Tibial nerve (tissue), 4 donors: Measurements from ENCODE around the gene PRIM2. TPM values are rescaled to one million over a fixed set of nuclear protein-coding genes. Genes with fewer than 3 reads are reported as not detected.
"Not testable (repeated sequence)": the region's sequence is repeated elsewhere in the genome, so short reads cannot be mapped to it uniquely, and the experiment has no call there.

Experiments
- DNase-seq, 2 donors: peaks; one replicate each; pipeline ENCODE4 v3.0.0-alpha.2; 2019; ENCODE audit warnings: low spot score in 2 of 2
- H3K27ac ChIP-seq, 4 donors: fragments of 200-600 bp; sonication (generic) in 3 of 4; one replicate each; pipeline ENCODE4 v1.5.1; 2017 to 2019; ENCODE audit warnings: mild to moderate bottlenecking in 1 of 4
- H3K27me3 ChIP-seq, 2 donors: fragments of 200-600 bp; sonication (generic) in 1 of 2; one replicate each; pipeline versions ENCODE4 v1.5.1 to v1.6.0; 2017 to 2019
- H3K36me3 ChIP-seq, 3 donors: fragments of 200-600 bp; sonication (generic); one replicate each; pipeline ENCODE4 v1.5.1; 2018 to 2019
- H3K4me1 ChIP-seq, 4 donors: fragments of 200-600 bp; sonication (generic) in 3 of 4; one replicate each; pipeline ENCODE4 v1.5.1; 2017 to 2019
- H3K4me3 ChIP-seq, 4 donors: fragments of 200-600 bp; sonication (generic) in 3 of 4; one replicate each; pipeline ENCODE4 v1.5.1; 2017 to 2019; ENCODE audit warnings: mild to moderate bottlenecking in 1 of 4, moderate library complexity in 1 of 4
- H3K9me3 ChIP-seq, 4 donors: fragments of 200-600 bp; sonication (generic) in 3 of 4; one replicate each; pipeline ENCODE4 v1.5.1; 2017 to 2019
- WGBS, 2 donors: methylation state at CpG; one replicate each; pipeline ENCODE4 v1.1.5; 2018; 5-methylcytosine and 5-hydroxymethylcytosine counted together
- total RNA-seq, 4 donors: library from RNA; depleted of rRNA; stranded (reverse); fragments of >200 nt; gene quantifications; one replicate each; pipeline ENCODE4 v1.1.0, GENCODE V29; 2016

The PRIM2 gene
- total RNA-seq, 4 donors from 2014 or later, result 8.4 to 12.9 (median 10.0) TPM

- H3K27ac ChIP-seq, DNase-seq, H3K36me3 ChIP-seq, H3K4me3 ChIP-seq, H3K4me1 ChIP-seq, H3K27me3 ChIP-seq, H3K9me3 ChIP-seq: not testable (repeated sequence)
- WGBS, 2 donors, result 95 to 100% methylated on average over 2 of the region's 2 CpGs
These were observed 178.8 kb downstream of the PRIM2 start for GRCh38 chr6:57496251-57496650.

- not testable (repeated sequence) for H3K36me3 ChIP-seq, DNase-seq, H3K4me1 ChIP-seq, H3K9me3 ChIP-seq, H3K27ac ChIP-seq, H3K4me3 ChIP-seq, H3K27me3 ChIP-seq
- WGBS, 2 donors, result 53 to 66% methylated on average over 4 of the region's 4 CpGs
These were observed 183.1 kb downstream of the PRIM2 start for GRCh38 chr6:57500368-57501021.

GRCh38 chr6:57502387-57502786 is 185.0 kb downstream of the PRIM2 start:
- not testable (repeated sequence) for H3K4me1 ChIP-seq, H3K27me3 ChIP-seq, H3K4me3 ChIP-seq, H3K9me3 ChIP-seq, H3K36me3 ChIP-seq, DNase-seq, H3K27ac ChIP-seq
- 95 to 97% methylated on average over 10 of the region's 10 CpGs for WGBS, 2 donors

DNA sequence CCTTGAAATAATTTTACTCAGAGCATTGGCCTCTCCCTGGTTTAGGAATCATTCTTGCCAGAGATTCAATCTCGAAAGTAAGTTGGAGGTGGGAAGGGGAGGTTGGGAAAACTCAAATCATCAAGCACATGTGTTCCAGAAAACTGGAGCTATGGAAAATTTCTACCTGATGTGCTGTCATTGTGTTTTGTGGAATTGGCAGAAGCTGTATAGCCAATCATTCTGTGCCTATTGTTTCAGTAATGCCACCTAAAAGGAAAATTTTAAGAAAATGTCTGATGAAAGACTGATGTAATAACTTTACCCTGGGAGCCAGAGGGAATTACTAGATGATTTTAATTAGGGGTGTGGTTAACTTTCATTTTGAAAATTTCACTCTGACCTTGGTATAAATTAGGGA is 187.8 kb downstream of the PRIM2 start:
- H3K27me3 ChIP-seq, H3K27ac ChIP-seq, DNase-seq, H3K36me3 ChIP-seq, H3K4me1 ChIP-seq, H3K4me3 ChIP-seq, H3K9me3 ChIP-seq: not testable (repeated sequence)
- 59 to 82% methylated on average over 1 of the region's 1 CpG for WGBS, 2 donors

- not testable (repeated sequence) for H3K27me3 ChIP-seq, H3K36me3 ChIP-seq, H3K4me3 ChIP-seq, DNase-seq, H3K27ac ChIP-seq, H3K9me3 ChIP-seq, H3K4me1 ChIP-seq
- 79 to 82% methylated on average over 4 of the region's 4 CpGs for WGBS, 2 donors
These were observed 193.0 kb downstream of the PRIM2 start for GRCh38 chr6:57510390-57510789.

- H3K4me3 ChIP-seq, H3K9me3 ChIP-seq, DNase-seq, H3K4me1 ChIP-seq, H3K27ac ChIP-seq, H3K36me3 ChIP-seq, H3K27me3 ChIP-seq: not testable (repeated sequence)
- 86 to 91% methylated on average over 1 of the region's 1 CpG for WGBS, 2 donors
These were observed 197.7 kb downstream of the PRIM2 start for GRCh38 chr6:57515171-57515570.

- H3K9me3 ChIP-seq, H3K36me3 ChIP-seq, H3K4me1 ChIP-seq, DNase-seq, H3K27me3 ChIP-seq, H3K4me3 ChIP-seq, H3K27ac ChIP-seq: not testable (repeated sequence)
- 74 to 79% methylated on average over 1 of the region's 3 CpGs for WGBS, 2 donors
These were observed 198.4 kb downstream of the PRIM2 start for GRCh38 chr6:57515845-57516244.

DNA sequence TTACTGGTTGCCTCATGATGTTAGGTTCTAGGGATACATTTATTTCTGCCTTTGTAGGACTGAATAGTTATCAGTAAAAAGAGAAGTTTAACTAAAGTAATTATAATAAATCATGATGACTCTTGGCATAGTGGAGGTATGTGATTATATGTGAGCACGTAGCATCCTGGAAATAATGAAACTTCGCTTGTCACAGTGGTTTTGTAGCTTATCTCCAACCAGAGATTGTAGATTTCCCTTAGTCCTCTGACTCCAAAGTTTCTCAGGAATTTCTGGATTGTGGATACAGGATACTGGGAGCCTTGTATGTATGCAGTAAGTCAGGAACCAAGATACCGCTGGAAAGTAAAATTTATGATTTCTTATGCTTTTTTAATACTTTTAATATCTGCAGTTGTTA is 199.3 kb downstream of the PRIM2 start:
- not testable (repeated sequence) for H3K27me3 ChIP-seq, H3K4me1 ChIP-seq, H3K36me3 ChIP-seq, H3K9me3 ChIP-seq, H3K4me3 ChIP-seq, H3K27ac ChIP-seq, DNase-seq
- 92% methylated on average over 3 of the region's 3 CpGs for WGBS, 2 donors

DNA sequence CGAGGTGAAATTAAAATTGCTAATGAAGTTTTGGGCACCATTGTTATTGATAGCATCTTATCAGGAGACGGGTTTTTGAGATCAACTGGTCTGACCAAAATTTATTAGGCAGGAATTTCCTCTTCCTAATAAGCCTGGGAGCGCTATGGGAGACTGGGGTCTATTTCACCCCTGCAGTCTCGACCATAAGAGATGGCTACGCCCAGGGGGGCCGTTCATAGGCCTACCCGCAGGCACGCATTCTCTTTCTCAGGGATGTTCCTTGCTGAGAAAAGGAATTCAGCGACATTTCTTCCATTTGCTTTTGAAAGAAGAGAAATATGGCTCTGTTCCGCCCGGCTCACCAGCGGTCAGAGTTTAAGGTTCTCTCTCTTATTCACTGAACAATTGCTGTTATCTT is 201.8 kb downstream of the PRIM2 start:
- not testable (repeated sequence) for DNase-seq, H3K36me3 ChIP-seq, H3K27me3 ChIP-seq, H3K4me3 ChIP-seq, H3K9me3 ChIP-seq, H3K4me1 ChIP-seq, H3K27ac ChIP-seq
- WGBS, 2 donors, result 73 to 74% methylated on average over 12 of the region's 12 CpGs

DNA sequence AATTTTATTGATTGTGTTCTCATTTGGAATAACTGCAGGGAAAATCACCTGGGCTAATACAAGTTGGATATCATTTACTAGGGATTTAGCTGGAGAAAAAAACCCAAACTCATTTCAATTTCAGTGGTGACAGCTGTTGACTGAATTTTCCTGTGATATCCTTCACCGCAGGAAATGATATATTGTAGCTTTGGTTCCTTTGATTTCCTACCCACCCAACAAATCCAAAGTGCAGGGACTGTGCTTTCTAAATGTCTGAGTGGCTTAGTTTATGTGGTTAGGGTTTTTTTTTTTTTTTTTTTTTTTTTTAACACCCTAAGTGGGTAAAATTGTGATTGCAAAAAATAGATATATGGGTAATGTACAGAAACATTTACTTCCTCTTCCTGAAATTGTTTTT is 203.7 kb downstream of the PRIM2 start:
- H3K36me3 ChIP-seq, H3K27ac ChIP-seq, H3K27me3 ChIP-seq, H3K4me1 ChIP-seq, H3K4me3 ChIP-seq, H3K9me3 ChIP-seq, DNase-seq: not testable (repeated sequence)
- 74 to 79% methylated on average over 1 of the region's 1 CpG for WGBS, 2 donors

DNA sequence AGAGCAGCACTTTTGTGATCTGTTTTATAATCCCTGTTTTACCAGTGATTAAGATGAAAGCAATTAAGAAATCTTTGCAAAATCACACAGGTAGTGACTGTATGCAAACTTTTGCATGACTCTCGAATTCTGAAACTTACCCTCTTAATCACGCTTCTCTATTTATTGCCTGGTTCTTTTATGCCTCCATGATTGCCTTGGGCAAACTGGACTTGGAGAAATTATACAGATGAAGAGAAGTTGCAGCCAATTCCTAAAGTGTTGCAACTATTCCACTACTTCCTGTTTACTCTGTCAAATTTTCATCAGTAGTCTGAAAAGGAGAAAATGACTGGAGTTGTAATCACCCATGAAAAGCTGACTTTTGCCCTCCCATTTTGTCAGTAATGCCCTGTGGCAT is 205.8 kb downstream of the PRIM2 start:
- DNase-seq, H3K27ac ChIP-seq, H3K36me3 ChIP-seq, H3K27me3 ChIP-seq, H3K4me1 ChIP-seq, H3K9me3 ChIP-seq, H3K4me3 ChIP-seq: not testable (repeated sequence)
- 76 to 83% methylated on average over 2 of the region's 2 CpGs for WGBS, 2 donors

- not testable (repeated sequence) for DNase-seq, H3K4me1 ChIP-seq, H3K36me3 ChIP-seq, H3K27ac ChIP-seq, H3K27me3 ChIP-seq, H3K9me3 ChIP-seq, H3K4me3 ChIP-seq
- 89 to 90% methylated on average over 1 of the region's 1 CpG for WGBS, 2 donors
These were observed 212.3 kb downstream of the PRIM2 start for GRCh38 chr6:57529755-57530154.

DNA sequence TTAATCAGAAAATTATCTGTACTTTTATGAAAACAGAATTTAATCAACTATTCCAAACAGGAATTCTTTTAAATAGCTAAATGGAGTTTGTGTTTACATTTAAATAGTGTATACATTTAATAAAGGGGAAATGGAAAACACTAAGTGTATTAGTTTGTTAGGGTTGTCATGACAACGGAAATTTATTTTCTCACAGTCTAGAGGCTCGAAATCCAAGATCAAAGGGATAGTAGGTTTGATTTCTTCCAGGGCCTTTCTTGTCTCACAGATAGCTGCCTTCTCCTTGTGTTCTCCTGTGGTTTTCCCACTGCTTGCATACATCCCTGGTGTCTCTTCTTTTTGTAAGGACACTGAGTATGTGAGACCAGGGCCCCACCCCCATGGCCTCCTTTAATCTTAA is 215.2 kb downstream of the PRIM2 start:
- WGBS, 2 donors, result 85 to 94% methylated on average over 2 of the region's 2 CpGs
- not testable (repeated sequence) for H3K4me3 ChIP-seq, H3K4me1 ChIP-seq, H3K9me3 ChIP-seq, H3K27ac ChIP-seq, DNase-seq, H3K27me3 ChIP-seq, H3K36me3 ChIP-seq

- not testable (repeated sequence) for H3K4me1 ChIP-seq, DNase-seq, H3K27ac ChIP-seq, H3K9me3 ChIP-seq, H3K27me3 ChIP-seq, H3K4me3 ChIP-seq
- 92 to 94% methylated on average over 2 of the region's 2 CpGs for WGBS, 2 donors
- peaks cover 0 to 10% (median 0%) of the 10 kb centered on the region in 3 donors for H3K36me3 ChIP-seq
These were observed 217.7 kb downstream of the PRIM2 start for GRCh38 chr6:57535121-57535520.
